Right lobe of liver (tissue), 6 donors: Measurements from ENCODE around the gene BARX2. TPM values are rescaled to one million over a fixed set of nuclear protein-coding genes. Genes with fewer than 3 reads are reported as not detected.

Experiments
- ATAC-seq, 4 donors: fragments of 200-7000 bp; cut with Tn5 transposase; one replicate each; pipeline ENCODE4 v1.9.1; 2020; ENCODE audit warnings: mild to moderate bottlenecking in 4 of 4, moderate library complexity in 4 of 4
- DNase-seq, 3 donors: peaks; one replicate each; pipeline ENCODE4 v3.0.0-alpha.2; 2020
- H3K27ac ChIP-seq, 3 donors: fragments of 200-600 bp; one replicate each; pipeline ENCODE4 v1.8.0; 2022
- H3K27me3 ChIP-seq, 2 donors: fragments of 200-600 bp; one replicate each; pipeline ENCODE4 v1.8.0; 2022
- H3K36me3 ChIP-seq, 4 donors: fragments of 200-600 bp; sonication (generic) in 1 of 4; one replicate each; pipeline versions ENCODE4 v1.5.1 to v1.8.0; 2017 to 2022; ENCODE audit warnings: control low read depth in 1 of 4
- H3K4me1 ChIP-seq, 4 donors: fragments of 200-600 bp; sonication (generic) in 1 of 4; one replicate each; pipeline versions ENCODE4 v1.5.1 to v1.8.0; 2017 to 2022; ENCODE audit warnings: control low read depth in 1 of 4
- H3K4me3 ChIP-seq, 3 donors: fragments of 200-600 bp; one replicate each; pipeline ENCODE4 v1.8.0; 2022
- H3K9me3 ChIP-seq, 4 donors: fragments of 200-600 bp; sonication (generic) in 1 of 4; one replicate each; pipeline versions ENCODE4 v1.5.1 to v1.8.0; 2017 to 2022; ENCODE audit warnings: control low read depth in 1 of 4
- POLR2A ChIP-seq: fragments of 450-650 bp; IDR thresholded peaks from one replicate; pipeline ENCODE4 v1.6.1; 2017; ENCODE audit warnings: antibody characterized with exemption, mild to moderate bottlenecking
- WGBS: methylation state at CpG from one replicate; pipeline ENCODE4 v1.1.6; 2018; ENCODE audit warnings: low coverage, low lambda C conversion rate; ENCODE audit not compliant: insufficient coverage; ENCODE audit errors: missing lambda C conversion rate; 5-methylcytosine and 5-hydroxymethylcytosine counted together
- intact Hi-C, 2 donors: fragments of 100-400 bp; cut with DNase I; formaldehyde crosslinking; loops; one replicate each; pipeline versions ENCODE4 v1.11.2 to v1.14.1; 2022
- total RNA-seq, 6 experiments: library from RNA; depleted of rRNA in 2 of 6; stranded (reverse); fragments of >200 nt in 2 of 6; fragmentation: NEBNext Ultra II Directional in 3 of 6; extraction: Animal tissue kit (Norgen Biotek cat#: 25700) in 3 of 6; gene quantifications; one replicate each; pipeline versions ENCODE4 v1.1.0 to v1.2.4, GENCODE V29; 2016 to 2023
- TF ChIP-seq, protein P1 (sequence below), 4 donors: fragments of 200-600 bp in 3 of 4; fragments of 450-650 bp in 1 of 4; IDR thresholded peaks; one replicate each; pipeline versions ENCODE4 v1.5.1 to v1.8.0; 2016 to 2022; ENCODE audit warnings: antibody characterized with exemption in 4 of 4, mild to moderate bottlenecking in 2 of 4
- donor health status: DM: no; HTN: yes; CAD: no.
- donor health status: DM: no; HTN: no; CAD: no.
- donor health status: DM: no; HTN: no; CAD: no.
- donor health status: DM: no; HTN: yes; CAD: no.
- donor health status: DM: no; HTN: yes; CAD: no.

BARX2 gene
- total RNA-seq, 6 experiments from 2014 or later: not detected

DNA sequence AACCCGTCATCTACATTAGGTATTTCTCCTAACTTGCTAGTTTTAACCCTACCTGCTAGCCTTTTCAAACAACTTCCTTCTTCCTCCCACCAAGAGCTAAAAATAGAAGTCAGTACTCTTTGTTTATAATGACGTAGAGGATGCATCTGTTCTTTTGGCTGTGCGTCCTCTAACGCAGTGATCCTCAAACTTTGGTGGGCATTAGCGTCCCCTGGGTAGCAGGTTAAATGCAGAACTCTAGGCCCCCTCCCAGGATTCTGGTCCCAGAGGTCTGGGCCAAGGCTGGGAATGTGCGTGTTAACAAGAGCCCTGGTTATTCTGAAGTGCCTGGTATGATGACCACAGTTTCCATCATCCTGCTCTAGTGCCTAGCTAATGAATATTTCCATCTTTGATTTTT lies 67.6 kb downstream of the BARX2 start:
- DNase-seq (no peak), ATAC-seq (no peak)
- H3K9me3 ChIP-seq: no peaks in the 10 kb centered on the region
- no peak for TF ChIP-seq POLR2A
- TF ChIP-seq, protein P1, sequence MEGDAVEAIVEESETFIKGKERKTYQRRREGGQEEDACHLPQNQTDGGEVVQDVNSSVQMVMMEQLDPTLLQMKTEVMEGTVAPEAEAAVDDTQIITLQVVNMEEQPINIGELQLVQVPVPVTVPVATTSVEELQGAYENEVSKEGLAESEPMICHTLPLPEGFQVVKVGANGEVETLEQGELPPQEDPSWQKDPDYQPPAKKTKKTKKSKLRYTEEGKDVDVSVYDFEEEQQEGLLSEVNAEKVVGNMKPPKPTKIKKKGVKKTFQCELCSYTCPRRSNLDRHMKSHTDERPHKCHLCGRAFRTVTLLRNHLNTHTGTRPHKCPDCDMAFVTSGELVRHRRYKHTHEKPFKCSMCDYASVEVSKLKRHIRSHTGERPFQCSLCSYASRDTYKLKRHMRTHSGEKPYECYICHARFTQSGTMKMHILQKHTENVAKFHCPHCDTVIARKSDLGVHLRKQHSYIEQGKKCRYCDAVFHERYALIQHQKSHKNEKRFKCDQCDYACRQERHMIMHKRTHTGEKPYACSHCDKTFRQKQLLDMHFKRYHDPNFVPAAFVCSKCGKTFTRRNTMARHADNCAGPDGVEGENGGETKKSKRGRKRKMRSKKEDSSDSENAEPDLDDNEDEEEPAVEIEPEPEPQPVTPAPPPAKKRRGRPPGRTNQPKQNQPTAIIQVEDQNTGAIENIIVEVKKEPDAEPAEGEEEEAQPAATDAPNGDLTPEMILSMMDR (IDR thresholded peaks at IDR 0.05): no peak
- H3K27ac ChIP-seq: no peak overlapping the region
- no peaks in the 10 kb centered on the region for H3K36me3 ChIP-seq
- no peaks in the 10 kb centered on the region for H3K4me1 ChIP-seq
- no peak overlapping the region for H3K4me3 ChIP-seq
- intact Hi-C loops: no loop called here
- no peaks in the 10 kb centered on the region for H3K27me3 ChIP-seq
- WGBS: 25% methylated on average over 6 of the region's 6 CpGs

DNA sequence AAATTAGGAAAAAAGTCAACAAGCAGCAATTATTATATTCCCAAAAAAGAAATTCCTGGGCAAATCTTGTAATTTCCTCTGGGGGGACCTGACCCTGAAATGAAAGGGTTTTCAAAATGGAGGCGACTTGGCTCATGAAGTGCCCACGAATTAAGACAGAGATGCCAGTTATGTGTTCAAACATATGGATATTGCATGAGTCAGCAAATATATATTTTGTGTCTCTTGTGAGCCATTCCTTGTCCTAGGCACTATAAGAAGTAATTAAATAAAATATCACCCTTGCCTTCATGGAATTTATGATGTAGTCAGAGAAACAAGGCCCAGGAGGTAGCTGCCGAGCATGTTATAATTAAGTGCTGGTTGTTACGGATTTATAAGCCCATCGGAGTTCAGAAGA lies 68.6 kb downstream of the BARX2 start:
- TF ChIP-seq POLR2A: no peak
- TF ChIP-seq, protein P1 (IDR thresholded peaks at IDR 0.05): no peak
- Histone ChIP-seq H3K27ac (no peak overlapping the region), H3K27me3 (no peaks in the 10 kb centered on the region), H3K36me3 (no peaks in the 10 kb centered on the region), H3K4me3 (no peak overlapping the region), H3K9me3 (no peaks in the 10 kb centered on the region), H3K4me1 (no peaks in the 10 kb centered on the region)
- no peak for ATAC-seq
- WGBS: 53% methylated on average over 5 of the region's 5 CpGs
- intact Hi-C loops: no loop called here
- no peak for DNase-seq

DNA sequence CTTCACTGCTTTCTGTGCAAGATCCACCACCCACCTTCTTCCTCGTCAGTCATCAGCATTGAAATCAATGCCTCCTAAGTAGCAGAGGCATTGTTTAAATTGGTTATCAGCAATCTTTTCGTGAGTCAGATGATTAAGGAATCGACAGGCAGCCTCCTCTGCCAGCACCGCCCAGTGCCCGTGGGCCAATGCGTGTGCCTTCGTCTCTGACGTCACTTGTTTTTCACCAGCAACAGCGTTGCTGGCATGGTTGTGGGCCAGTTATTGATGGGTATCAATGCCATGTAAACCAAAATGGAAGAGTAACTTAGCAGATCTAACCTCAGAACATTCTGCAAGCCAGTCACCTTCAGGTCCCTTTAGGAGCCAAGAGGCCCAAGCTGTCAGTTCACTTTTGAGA lies 69.6 kb downstream of the BARX2 start:
- no peak overlapping the region for H3K27ac ChIP-seq
- TF ChIP-seq, protein P1 (IDR thresholded peaks at IDR 0.05): no peak
- WGBS: 52% methylated on average over 7 of the region's 9 CpGs
- H3K36me3 ChIP-seq: no peaks in the 10 kb centered on the region
- no peaks in the 10 kb centered on the region for H3K27me3 ChIP-seq
- no peak for ATAC-seq
- H3K9me3 ChIP-seq: no peaks in the 10 kb centered on the region
- no peak for DNase-seq
- H3K4me1 ChIP-seq: no peaks in the 10 kb centered on the region
- no peak overlapping the region for H3K4me3 ChIP-seq
- intact Hi-C loops: no loop called here

DNA sequence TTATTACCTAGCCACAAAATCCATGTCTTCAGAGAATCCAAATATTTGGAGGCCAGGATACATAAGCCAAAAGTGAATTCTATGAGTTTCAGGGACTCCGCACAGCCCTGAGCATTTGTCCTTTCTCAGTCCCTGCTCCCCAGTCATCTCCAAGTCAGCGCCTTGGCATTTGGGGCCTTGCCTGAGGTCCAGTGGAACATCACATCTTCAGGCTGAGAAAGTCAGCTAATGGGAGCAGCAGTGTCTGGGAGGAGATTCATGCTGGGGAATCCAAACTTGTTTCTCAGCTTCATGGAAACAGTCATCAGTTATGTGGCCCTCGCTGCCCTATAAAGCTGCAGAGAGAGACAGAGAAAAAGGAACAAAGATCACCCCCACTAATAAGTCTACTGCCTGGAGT lies 70.9 kb downstream of the BARX2 start:
- TF ChIP-seq, protein P1 (IDR thresholded peaks at IDR 0.05): no peak
- no peak for TF ChIP-seq POLR2A
- 80% methylated on average over 3 of the region's 3 CpGs for WGBS
- Histone ChIP-seq H3K4me1 (no peaks in the 10 kb centered on the region), H3K4me3 (no peak overlapping the region), H3K27ac (no peak overlapping the region), H3K36me3 (no peaks in the 10 kb centered on the region), H3K9me3 (no peaks in the 10 kb centered on the region), H3K27me3 (no peaks in the 10 kb centered on the region)
- intact Hi-C loops: no loop called here
- DNase-seq (no peak), ATAC-seq (no peak)

DNA sequence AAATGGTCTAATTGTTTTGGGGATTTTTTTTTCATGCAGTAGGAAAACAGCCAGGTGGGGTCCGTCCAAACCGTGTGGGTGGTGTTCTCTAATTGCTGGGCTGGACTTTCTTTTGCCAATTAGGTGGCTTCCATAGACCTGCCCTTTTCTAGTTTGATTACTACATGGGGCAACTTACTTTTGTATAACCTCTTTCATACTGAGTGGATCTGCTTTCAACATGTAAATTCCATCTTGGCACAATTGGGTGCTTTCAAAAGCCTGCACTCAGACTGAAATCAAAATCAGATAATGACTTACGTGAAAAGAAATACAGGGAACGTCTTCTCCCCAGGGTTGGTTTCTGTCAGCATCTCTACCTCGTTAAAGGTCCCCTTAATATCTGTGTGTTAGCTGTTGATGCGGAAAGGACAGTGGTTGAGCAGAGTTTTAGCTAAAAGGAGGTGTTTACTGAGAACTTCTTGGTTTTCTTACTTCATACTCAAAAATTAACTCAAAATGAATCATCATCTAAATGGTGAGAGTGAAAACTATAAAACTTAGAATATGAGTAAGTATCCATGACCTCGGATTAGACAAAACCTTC lies 72.1 kb downstream of the BARX2 start:
- ATAC-seq: no peak
- TF ChIP-seq, protein P1 (IDR thresholded peaks at IDR 0.05): no peak
- TF ChIP-seq POLR2A: no peak

More for the DNA sequence above, 72.1 kb downstream of the BARX2 start:
- H3K9me3 ChIP-seq: no peaks in the 10 kb centered on the region
- H3K36me3 ChIP-seq: no peaks in the 10 kb centered on the region
- no peak for DNase-seq
- H3K27me3 ChIP-seq: no peaks in the 10 kb centered on the region
- H3K27ac ChIP-seq: no peak overlapping the region
- intact Hi-C loops: no loop called here
- WGBS: 37% methylated on average over 6 of the region's 7 CpGs
- H3K4me3 ChIP-seq: no peak overlapping the region
- no peaks in the 10 kb centered on the region for H3K4me1 ChIP-seq
